ENCODE results near the gene F5. TPM values are rescaled to one million over a fixed set of nuclear protein-coding genes. Genes with fewer than 3 reads are reported as not detected.
"Not testable (repeated sequence)": the region's sequence is repeated elsewhere in the genome, so short reads cannot be mapped to it uniquely, and the experiment has no call there.

Gene F5
- polyA plus RNA-seq, 1 experiment, result not detected

DNA sequence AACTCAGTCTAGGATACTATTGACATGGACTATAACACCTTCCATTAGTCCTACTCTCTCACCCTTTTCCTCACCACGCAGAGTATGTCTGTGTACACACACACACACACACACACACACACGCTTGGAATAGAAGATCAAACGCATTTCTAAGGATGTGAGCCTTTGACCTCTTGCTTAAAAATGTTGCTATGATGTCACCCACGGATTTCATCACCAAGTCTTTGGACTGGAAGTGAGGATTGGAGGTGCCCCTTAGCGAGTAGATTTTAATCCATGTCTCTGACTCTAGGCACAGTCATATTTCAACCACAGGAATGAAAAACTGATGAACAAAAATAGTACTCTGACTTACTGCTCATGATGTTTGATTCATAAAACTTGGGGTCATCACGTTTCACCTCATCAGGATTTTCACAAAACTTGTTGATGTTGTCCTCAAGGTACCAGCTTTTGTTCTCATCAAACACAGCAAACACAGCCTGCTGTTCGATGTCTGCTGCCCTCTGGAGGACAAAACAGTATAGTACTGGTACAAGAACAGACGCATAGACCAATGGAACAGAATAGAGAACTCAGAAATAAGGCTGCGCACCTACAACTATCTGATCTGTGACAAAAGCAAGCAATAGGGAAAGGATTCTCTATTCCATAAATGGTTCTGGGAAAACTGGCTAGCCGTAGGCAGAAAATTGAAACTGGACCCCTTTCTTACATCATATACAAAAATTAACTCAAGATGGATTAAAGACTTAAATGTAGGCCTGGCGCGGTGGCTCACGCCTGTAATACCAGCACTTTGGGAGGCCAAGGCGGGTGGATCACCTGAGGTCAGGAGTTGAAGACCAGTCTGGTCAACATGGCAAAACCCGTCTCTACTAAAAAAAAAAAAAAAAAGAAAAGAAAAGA is 39.9 kb downstream of the F5 start:
- CTCF ChIA-PET, result interaction anchor here (0.6 to 3.4 kb wide), 33 partner anchors 8 to 942 kb away, joined by 3 to 42 read pairs (median 4); partner anchors contain the start of genes BLZF1 and F5
- Histone ChIP-seq H3K27ac (ENCODE audit: low read depth, low read length) (no peak overlapping the region), H3K9me3 (ENCODE audit: control insufficient read depth, insufficient read depth, low read length) (no peaks in the 10 kb centered on the region), H3K27me3 (ENCODE audit: control insufficient read depth, insufficient read depth, low read length) (no peaks in the 10 kb centered on the region), H3K4me3 (ENCODE audit: low read depth, low read length) (no peak overlapping the region)
- DNase-seq (ENCODE audit: low read depth, low spot score), result peak; percentile 45
- POLR2A ChIA-PET, result no interaction called here
- TF ChIP-seq, protein P1, sequence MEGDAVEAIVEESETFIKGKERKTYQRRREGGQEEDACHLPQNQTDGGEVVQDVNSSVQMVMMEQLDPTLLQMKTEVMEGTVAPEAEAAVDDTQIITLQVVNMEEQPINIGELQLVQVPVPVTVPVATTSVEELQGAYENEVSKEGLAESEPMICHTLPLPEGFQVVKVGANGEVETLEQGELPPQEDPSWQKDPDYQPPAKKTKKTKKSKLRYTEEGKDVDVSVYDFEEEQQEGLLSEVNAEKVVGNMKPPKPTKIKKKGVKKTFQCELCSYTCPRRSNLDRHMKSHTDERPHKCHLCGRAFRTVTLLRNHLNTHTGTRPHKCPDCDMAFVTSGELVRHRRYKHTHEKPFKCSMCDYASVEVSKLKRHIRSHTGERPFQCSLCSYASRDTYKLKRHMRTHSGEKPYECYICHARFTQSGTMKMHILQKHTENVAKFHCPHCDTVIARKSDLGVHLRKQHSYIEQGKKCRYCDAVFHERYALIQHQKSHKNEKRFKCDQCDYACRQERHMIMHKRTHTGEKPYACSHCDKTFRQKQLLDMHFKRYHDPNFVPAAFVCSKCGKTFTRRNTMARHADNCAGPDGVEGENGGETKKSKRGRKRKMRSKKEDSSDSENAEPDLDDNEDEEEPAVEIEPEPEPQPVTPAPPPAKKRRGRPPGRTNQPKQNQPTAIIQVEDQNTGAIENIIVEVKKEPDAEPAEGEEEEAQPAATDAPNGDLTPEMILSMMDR (IDR thresholded peaks at IDR 0.05; ENCODE audit: low read depth, low read length), result peak; percentile 82

DNA sequence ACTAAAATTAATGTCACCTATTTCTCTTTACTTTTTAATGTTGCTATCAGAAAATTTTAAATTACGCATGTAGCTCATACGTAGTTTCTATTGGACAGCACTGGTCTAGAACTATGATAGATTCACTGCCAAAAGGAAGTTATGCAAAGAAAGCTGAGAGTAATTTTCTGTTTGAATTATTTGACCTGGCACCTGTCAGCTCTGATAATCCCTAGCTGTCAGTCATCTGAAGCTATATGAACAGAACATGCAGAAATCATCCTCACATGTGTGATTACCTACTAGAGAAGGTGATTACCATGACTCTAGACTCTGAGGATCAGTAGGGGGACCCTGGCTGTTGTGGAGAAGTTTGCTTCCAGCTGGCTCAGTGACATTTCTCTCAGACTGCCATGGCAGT is 40.8 kb downstream of the F5 start:
- no peaks in the 10 kb centered on the region for H3K9me3 ChIP-seq (ENCODE audit: control insufficient read depth, insufficient read depth, low read length)
- H3K4me3 ChIP-seq (ENCODE audit: low read depth, low read length), result no peak overlapping the region
- H3K27me3 ChIP-seq (ENCODE audit: control insufficient read depth, insufficient read depth, low read length), result no peaks in the 10 kb centered on the region
- TF ChIP-seq, protein P1 (IDR thresholded peaks at IDR 0.05; ENCODE audit: low read depth, low read length), result no peak
- no peak for DNase-seq (ENCODE audit: low read depth, low spot score)
- CTCF ChIA-PET, result interaction anchor here (0.6 to 3.4 kb wide), 10 partner anchors 8 to 941 kb away, joined by 3 to 42 read pairs (median 5); partner anchors contain the start of gene F5
- POLR2A ChIA-PET, result no interaction called here
- no peak overlapping the region for H3K27ac ChIP-seq (ENCODE audit: low read depth, low read length)

DNA sequence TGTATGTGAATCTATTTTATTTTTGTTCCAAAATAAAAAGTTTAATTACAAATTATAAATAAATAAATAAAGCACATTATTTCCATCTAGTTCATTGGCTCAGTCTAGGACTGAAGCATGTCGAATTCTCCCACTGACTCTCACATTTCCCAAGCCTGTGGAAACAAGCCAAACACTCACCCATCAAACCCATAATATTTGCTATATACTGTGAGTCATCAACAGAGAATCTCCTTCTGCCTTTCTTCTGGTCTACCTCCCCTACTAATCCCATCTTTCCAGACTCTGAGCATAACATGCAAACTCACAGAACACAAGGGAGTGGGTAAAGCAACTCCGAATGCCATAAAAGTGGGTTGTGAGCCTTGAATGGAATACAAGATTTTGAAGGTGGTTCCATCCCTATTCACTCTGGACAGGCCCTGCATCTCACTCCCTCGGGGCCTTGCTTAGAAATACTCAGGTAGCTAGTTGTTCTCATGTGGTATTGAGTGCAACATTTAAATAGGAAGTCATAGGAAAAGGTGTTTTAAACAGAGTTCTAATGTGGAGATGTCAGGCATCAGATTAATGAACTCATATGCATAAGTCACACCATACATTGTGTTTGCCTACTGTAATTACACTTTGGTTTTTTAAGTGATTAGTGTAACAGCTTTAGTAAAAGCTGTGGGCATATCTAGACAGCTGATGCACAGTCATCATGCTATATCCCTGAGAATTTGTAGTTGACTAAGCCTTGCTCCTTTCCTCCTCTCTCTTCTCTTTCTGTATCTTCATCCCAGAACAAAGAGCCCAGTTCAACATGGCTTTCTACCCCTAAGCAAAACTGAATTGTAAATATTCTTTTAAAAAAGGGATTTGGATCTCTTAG is 47.0 kb downstream of the F5 start:
- no peak overlapping the region for H3K27ac ChIP-seq (ENCODE audit: low read depth, low read length)
- no peaks in the 10 kb centered on the region for H3K9me3 ChIP-seq (ENCODE audit: control insufficient read depth, insufficient read depth, low read length)
- CTCF ChIA-PET, result interaction anchor here (1.5 kb wide), 1 partner anchor 936 kb away, joined by 4 read pairs; no protein-coding TSS in a partner anchor
- TF ChIP-seq, protein P1 (IDR thresholded peaks at IDR 0.05; ENCODE audit: low read depth, low read length), result no peak
- peak; percentile 55 for DNase-seq (ENCODE audit: low read depth, low spot score)
- no peak overlapping the region for H3K4me3 ChIP-seq (ENCODE audit: low read depth, low read length)
- no peaks in the 10 kb centered on the region for H3K27me3 ChIP-seq (ENCODE audit: control insufficient read depth, insufficient read depth, low read length)
- POLR2A ChIA-PET, result no interaction called here

DNA sequence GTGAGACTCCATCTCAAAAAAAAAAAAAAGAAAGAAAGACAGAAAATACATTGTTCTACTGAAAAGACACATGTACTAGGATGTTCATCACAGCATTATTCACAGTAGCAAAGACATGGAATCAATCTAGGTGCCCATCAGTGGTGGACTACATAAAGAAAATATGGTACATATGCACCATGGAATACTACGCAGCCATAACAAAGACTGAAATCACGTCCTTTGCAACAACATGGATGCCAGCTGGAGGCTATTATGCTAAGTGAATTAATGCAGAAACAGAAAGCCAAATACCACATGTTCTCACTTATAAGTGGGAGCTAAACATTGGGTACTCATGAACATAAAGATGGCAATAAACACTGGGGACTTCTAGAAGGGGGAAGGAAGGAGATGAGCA is 51.6 kb downstream of the F5 start:
- DNase-seq (ENCODE audit: low read depth, low spot score), result no peak
- POLR2A ChIA-PET, result no interaction called here
- H3K27me3 ChIP-seq (ENCODE audit: control insufficient read depth, insufficient read depth, low read length), result no peaks in the 10 kb centered on the region
- CTCF ChIA-PET, result interaction anchor here (1.6 kb wide), 1 partner anchor 12 kb away, joined by 5 read pairs; no protein-coding TSS in a partner anchor
- no peak overlapping the region for H3K4me3 ChIP-seq (ENCODE audit: low read depth, low read length)
- no peak overlapping the region for H3K27ac ChIP-seq (ENCODE audit: low read depth, low read length)
- no peaks in the 10 kb centered on the region for H3K9me3 ChIP-seq (ENCODE audit: control insufficient read depth, insufficient read depth, low read length)
- TF ChIP-seq, protein P1 (IDR thresholded peaks at IDR 0.05; ENCODE audit: low read depth, low read length), result no peak

DNA sequence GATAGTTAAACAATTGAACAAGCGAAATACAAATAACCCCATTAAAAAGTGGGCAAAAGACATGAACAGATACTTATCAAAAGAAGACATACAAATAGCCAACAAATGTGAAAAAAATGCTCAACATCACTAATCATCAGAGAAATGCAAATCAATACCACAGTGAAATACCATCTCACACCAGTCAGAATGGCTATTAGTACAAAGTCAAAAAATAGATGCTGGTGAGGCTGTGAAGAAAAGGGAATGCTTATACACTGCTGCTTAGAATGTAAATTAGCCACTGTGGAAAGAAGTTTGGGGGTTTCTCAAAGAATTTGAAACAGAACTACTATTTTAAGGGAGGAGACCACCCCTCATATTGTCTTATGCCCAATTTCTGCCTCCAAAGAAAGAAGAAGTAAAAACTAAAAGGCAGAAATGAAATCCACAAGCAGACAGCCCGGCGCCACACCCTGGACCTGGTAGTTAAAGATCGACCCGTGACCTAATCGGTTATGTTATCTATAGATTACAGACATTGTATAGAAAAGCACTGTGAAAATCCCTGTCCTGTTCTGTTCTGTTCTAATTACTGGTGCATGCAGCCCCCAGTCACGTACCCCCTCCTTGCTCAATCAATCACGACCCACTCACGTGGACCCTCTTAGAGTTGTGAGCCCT is 52.6 kb downstream of the F5 start:
- H3K4me3 ChIP-seq (ENCODE audit: low read depth, low read length); H3K27ac ChIP-seq (ENCODE audit: low read depth, low read length); POLR2A ChIA-PET; H3K27me3 ChIP-seq (ENCODE audit: control insufficient read depth, insufficient read depth, low read length); H3K9me3 ChIP-seq (ENCODE audit: control insufficient read depth, insufficient read depth, low read length); DNase-seq (ENCODE audit: low read depth, low spot score); CTCF ChIA-PET: not testable (repeated sequence)

Measured in AG04450 (cell line).